HG02870 (cell line): ENCODE measurements around the gene TMEM186.
A peak's percentile ranks its signal among the peaks of the same experiment; 100 is the strongest.
"Not testable (repeated sequence)": the region's sequence is repeated elsewhere in the genome, so short reads cannot be mapped to it uniquely, and the experiment has no call there.

Experiments
- ATAC-seq: cut with Tn5 transposase; IDR thresholded peaks from one replicate; pipeline ENCODE4 v1.9.1; 2021; ENCODE audit warnings: mild to moderate bottlenecking, moderate library complexity; ENCODE audit not compliant: unreplicated experiment

Gene TMEM186, protein sequence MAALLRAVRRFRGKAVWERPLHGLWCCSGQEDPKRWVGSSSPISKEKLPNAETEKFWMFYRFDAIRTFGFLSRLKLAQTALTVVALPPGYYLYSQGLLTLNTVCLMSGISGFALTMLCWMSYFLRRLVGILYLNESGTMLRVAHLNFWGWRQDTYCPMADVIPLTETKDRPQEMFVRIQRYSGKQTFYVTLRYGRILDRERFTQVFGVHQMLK

DNA sequence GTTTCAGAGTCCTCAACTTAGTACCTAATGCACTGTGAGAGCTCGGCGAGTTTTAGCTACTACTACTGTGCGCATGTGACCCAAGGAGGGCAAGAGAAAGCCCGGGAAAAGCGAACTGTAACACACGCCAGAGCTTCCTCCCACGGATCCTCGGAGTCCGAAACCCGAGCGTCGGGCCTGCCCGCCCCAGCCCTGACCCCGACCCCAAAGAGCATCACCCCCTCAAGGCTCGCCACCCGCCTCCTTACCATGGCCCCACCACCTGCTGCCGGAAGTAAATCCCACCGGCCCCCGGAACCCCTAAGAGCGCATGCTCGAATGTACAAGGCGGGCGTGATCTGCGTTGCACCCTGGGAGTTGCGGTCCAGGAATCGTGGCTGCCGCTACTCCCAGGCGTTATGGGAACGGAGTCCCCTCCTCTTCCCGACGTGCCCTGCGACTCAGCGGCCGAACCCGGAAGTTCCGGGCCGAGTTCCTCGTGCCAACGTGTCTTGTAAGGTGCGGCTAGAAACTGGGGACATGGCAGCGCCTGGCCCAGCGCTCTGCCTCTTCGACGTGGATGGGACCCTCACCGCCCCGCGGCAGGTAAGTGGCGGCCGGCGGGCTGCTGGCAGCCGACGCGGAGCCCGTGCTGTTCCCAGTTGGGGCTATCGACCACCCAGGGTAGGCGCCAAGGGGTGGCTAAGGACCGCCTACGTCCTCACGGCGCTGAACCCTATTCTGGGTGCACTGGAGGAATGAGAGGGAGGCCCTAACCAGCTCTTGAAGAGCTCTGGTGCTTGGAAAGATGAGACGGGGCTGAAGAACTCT lies at the start of gene TMEM186, which contains the start of gene PMM2:
TSS of gene TMEM186 (minus strand) at position 276 of the 810 bp plus-strand sequence. CDS start at position 251, 25 bp downstream.
TSS of gene PMM2 (plus strand) at position 476 of the 810 bp plus-strand sequence. CDS start at position 520, 44 bp downstream.
- peak; percentile 90 for ATAC-seq

DNA sequence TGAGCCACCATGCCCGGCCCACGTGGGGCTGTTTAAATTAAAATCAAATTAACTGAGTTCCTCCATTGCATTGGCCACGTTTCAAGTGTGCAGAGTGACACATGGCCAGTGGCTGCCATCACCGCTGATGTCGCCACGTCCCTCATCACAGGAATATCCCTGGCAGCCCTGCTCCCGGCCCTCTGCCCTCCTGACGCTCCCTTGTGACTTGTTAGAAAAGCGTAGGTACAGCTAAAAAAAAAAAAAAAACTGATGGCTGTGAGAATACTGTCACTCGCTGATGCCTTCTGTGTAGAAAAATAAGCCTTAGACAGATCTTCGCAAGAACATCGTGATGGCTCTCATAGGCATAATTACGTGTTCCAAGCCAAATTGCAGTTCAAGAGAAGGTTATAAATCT lies 49.7 kb upstream of the TMEM186 start:
- ATAC-seq: no peak

DNA sequence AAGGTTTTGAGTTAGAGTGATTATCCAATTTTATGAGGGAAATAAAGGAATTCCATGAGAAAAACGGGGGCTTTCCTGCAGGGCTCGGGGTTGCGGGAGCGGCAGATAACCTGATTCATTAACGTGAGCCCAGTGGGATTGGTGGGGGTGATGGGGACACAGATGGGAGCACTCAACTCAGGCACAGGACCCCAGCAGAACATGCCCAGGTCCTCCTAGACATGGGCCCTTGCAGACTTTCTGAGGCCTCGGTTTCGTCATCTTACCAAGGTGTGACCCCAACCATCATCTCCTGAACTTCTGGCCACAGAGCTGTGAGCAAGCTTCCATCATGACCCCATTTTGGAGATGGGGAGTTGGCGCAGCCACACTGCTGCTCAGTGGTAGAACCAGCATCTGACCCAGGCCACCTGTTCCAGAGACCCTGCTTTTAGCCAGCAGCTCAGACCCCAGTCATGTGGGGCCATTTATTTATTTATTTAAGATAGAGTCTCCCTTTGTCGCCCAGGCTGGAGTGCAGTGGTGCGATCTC lies 49.0 kb upstream of the TMEM186 start:
- no peak for ATAC-seq

DNA sequence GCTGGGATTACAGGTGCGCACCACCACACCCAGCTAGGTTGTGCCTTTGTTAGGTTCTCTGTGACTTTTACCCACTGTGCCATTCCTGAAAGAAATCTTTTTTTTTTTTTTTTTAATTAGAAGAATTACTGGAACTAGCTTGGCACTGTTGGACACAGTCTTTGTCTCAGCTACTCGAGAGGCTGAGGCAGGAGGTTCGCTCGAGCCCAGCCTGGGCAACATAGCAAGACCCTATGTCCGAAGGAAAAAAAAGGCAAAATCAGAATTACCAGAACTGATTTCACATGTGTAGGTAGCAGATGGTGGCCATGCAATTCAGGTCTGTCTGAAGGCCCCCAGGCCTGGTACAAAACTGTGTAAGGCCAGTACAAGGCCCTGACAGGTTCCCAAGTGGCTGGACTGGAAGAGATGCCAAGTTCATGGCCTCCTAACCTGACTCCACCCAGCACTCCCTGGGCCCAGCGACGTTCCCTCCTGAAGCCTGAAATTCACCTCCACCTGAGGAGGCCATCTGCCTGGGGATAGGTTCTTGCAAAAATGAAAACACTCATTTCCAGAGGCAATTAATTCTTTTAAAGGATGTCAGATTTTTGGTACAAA lies 48.4 kb upstream of the TMEM186 start:
- ATAC-seq: no peak

DNA sequence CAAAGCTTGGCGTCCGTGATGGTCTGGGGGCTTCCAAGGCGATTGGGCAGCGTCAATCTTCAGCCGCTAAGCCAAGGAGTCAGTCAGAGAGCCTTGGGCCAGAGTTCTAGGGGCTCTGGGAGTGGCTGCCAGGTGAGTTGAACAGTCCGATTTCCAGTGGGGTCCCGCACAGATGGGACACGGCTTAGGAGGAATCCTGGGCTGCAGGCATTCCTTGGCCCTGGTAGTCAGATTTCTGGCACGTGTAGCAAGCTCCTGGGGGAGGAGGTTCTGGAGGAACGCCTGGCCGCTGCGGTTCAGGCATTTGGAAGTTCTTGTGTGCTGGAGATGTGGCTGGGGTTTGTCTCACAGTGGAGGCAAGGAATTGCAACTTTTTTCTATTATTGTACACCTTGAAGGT lies 45.9 kb upstream of the TMEM186 start:
- not testable (repeated sequence) for ATAC-seq

DNA sequence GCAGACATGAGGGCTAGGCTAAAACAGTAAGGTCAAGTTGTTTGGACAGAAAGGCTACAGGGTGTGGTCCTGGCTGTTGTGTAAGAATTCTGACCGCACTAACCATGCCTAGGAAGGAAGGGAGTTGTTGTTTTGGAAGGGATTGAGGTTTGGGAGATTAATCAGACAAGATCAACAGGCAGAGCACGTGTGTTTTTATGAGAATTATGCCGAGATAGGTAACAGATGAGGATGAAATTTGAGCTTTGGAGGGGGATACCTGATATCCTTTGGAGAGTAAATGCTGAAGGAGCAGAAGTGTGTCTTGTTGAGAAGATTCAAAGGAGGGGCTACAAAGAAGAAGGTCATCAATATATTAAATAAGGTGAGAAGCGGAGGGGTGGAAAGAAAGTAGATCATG lies 44.6 kb upstream of the TMEM186 start:
- ATAC-seq: not testable (repeated sequence)

DNA sequence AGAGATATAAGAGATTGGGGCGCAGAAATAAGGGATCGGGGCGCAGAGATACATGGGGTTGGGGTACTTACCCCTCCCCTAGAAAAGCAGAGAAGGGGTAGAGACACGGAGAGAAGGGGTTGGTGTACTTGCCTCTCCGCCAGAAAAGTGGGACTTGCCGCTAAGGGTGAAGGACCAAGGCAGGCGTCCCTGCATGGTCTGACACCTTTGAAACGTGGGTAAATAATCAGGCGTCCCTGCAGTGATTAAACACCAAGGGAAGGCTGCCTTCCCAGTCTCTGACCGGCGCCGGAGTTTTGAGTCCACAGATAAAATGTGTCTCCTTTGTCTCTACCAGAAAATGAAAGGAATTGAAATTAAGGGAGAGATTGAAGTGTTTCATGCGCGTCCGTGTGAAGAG lies 40.2 kb upstream of the TMEM186 start:
- ATAC-seq: not testable (repeated sequence)

DNA sequence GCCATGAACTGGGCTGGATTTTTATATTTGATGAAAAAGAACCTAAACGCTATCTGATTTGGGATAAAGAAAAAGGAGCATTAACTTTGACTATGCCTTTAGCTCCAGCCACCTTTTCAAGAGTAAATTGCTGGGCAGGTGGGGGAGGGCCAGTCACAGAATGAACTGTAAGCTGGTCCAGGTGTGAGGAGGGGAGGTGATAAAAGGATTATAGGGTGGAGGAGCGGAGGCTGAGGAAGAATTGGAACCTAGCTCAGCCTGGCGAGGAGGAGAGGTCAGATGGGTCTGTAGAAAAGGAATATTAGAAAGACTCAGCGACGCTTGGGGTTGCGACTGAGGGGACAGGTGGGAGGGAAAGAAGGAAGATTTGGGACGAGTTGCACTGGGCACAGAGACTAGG lies 39.4 kb upstream of the TMEM186 start:
- ATAC-seq: not testable (repeated sequence)

DNA sequence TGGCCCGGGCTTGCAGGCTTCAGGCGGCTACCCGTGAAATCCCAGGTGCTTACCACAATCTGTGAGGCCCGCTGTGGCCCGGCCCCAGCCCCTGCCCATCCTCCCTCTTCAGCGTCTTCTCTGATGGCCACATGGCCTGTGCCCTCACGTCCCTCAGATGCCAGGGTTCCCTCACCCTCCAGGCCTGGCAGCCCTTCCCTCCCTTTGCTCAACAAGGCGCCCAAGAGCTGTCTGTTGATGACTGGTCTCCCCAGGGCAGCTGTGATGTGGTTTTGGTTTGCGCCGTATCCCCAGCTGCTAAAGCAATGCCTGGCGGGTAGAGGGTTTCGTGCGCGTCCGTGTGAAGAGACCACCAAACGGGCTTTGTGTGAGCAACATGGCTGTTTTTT lies 35.3 kb upstream of the TMEM186 start:
- no peak for ATAC-seq

DNA sequence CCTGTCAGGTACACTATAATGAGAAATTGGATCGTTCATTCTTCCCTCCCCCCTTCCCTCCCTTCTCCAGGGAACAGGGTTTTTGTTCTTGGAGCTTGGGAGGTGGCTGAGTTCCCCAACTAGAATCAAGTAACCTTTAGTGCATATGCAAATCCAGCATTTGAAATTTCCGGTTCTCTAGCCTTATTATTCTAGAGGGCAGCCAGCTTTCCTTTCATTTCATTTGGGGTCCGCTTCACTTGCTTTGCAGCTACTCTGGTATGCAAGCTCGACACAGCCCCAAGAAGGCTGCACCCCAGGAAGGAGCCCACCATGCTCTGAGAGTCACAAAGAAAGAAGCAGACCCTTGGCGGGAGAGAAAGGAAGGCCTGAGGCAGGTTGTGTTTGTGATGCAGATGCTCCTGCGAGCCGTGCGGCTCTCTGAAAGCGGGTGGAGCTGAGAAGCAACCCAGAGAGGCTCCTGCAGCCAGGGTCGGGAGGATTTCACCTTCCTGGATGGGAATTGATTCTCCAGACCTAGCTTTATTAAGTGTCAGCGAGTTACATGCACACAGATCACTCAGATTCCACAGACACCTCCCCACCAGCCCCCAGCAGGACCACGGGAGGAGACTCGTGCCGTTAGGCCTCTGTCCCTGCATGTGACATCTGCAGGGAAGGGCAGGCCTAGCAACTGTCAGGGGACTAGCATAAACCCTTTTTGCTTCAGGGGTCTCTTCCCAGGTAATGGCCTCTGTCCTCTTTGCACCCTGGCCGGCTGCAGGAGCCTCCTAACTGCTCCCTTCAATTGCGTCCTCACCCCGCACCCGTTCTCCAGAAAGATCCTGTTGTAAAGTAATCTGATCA lies 34.7 kb upstream of the TMEM186 start:
- ATAC-seq: no peak

DNA sequence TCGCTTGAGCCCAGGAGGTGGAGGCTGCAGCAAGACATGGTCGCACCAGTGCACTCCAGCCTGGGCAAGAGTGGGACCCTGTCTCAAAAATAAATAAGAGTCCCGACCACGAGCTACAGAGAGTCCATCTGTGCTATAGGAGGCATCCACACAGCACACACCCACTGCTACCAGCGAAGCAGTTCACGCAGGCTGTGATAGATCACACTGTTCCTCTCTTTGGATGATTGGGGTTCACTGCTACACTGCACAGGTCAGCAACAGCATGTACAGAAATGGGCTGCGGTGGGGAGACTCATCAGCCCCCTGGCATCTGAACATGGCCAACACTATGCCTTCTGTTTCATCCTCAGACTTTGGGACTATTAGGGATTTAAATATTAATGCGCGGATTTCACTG lies 34.0 kb upstream of the TMEM186 start:
- no peak for ATAC-seq

DNA sequence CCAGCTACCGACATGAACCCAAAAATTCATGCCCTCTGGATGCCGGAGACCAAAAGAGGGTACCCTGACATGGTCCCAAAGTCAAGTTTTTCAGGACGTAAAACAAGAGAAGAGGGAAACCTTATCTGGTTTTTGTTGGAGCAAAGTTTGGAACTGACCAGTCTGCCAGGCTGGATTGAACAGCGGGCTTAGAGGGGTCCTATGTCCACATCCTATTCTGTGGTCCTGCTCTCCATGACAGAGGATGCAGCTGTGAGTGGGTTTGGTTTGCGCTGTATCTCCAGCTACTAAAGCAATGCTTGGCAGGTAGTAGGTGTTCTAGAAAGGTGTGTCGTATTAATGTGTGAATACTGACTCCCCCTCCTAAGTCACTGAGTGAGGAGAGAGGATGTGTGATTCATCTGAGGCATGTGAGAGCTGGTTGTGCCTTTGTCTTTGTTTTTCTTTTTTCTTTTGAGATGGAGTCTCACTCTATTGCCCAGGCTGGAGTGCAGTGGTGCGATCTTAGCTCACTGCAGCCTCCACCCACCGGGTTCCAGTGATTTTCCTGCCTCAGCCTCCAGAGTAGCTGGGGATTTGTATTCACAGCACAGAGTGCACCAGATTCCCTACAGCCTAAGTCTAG lies 31.2 kb upstream of the TMEM186 start:
- no peak for ATAC-seq

DNA sequence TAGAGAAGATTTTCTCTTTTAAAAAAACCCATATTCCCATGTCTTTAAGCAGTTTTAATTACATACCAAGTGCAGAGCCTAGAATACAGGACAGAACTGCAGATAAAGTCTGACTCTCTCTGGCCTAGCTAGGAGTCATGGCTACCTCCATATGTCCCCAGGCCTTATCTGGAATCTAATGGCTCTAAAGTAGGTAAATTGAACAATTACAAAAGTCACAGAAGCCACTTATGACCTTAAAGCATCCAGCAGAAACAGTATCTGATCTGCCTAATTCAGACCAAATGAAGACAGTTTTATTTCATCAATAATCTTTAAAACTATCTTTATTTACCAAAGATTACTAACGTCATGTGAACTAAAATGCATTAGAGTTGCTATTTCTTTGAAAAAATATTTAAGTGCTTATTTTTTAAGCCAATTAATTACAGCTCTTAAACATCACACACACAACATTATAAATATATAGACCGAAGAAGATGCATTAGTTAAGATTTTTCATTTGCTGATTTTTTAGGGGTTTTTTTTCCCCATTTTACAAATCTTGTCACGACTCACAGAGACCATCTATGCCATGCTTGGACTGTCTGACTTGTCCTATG lies 28.9 kb upstream of the TMEM186 start:
- ATAC-seq: no peak

DNA sequence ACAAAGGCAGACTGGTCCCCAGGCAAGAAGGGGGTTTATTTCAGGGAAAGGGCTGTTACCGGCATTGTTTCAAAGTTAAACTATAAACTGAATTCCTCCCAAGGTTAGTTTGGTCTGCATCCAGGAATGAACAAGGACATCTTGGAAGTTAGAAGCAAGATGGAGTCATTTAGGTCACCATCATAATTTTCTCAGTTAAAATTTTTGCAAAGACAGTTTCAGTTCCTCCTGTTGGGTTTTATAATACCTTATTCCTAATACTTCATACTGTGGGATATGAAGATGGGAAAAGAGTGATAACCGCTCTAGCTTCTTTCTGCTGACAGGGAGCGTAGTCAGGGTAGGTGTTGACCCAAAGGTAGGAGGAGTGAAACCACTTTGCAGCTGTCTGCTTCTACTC lies 25.0 kb upstream of the TMEM186 start:
- ATAC-seq: no peak

DNA sequence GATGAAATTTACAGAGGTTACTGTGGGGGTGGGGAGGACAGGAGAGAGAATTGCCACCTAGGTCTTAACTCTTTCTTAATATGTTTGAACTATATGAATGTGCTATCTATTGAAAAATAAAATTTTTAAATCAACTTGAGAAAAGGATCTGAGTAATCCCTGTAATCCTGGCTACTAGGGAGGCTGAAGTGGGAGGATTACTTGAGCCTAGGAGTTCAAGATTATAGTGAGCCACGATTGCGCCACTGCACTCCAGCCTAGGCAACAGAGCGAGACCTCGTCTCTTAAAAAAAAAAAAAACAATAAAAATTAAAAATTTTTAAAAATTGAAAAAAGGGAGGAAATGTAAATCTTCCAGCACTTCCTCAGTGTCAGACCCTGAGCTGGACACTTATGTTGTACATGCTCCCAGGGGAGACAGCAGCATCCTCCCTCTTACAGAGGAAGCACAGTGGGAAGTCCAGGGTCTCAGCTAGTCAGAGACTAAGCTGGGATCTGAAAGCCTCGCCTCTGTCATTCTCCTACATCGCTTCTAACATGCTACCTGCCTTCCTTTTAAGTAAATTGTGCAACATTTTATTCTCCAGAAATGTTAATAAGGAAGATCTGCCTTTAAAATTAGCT lies 22.1 kb upstream of the TMEM186 start:
- ATAC-seq: no peak

DNA sequence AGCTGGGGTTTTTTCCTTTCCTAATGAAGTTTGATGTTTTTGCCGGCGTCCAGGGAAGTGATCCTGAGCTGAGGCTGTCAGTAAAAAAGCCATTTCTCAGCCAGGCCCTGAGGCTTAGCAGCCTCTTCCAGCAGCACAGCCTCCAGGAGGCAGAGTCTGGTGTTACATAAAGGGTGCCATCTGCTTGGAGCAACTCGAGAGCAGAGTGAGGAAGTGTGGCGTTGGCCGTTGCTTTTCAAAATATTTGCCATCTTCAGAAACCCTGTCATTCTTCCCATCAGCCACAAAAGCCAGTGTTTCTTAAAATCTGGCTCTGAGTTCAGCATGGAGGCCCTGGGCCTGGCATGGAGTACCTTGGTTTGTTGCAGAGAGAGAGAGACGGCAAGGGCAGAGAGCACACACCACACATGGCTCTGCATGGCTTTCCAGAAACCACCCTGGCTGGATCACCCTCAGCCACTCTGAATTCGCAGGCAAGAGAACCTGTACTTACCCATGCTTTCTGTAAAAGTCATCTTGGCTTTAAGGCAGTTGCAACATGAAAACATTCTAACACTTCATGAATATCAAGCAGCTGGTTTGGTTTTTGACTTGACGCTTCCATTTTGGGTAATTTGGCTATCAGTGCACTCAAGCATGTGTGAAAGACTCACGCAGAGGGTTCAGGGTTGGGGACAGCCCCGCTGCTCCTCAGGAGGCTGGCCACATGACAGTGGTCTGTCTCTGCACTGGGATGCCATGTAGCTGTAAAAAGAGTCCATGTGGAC lies 21.2 kb upstream of the TMEM186 start:
- peak; percentile 88 for ATAC-seq

DNA sequence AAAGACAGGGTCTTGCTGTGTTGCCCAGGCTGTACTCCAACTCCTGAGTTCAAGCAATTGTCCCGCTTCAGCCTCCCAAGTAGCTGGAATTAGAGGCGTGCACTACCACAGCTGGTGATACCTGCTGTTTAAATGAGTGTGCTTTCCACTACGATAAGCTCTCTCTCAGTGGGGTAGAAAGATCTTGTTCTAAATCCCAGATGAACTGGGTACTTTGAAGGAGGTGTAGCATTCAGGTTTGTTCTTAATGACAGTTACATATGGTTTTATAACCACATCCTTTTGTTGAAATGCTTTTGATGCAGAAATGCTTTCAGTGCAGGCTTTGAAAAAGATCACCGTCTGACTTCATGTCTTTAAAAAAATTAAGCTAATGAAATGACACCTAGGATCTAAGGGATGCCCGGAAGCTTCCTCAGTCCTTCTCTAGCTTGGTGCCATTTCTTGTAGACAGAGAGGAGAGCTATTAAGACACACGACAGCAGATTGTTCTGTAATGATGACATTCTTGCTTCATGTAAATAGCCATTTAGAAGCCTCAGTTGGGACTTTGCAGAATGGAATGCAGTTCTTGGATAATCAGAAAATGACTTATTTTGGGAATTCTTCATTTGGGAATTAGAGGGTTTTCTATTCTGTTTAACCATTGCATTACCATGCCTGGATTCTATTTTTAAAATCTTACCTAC lies 19.7 kb upstream of the TMEM186 start:
- ATAC-seq: no peak
